Measurements from ENCODE around the gene TECRL.

GRCh38 chr4:64385220-64385619, 24.0 kb downstream of the TECRL start:
- TF ChIP-seq EZH2 (IDR thresholded peaks at IDR 0.05) (no peak), POLR2AphosphoS5 (IDR thresholded peaks at IDR 0.05; ENCODE audit: borderline replicate concordance, low read depth, low read length) (no peak), FOXP2 (optimal IDR thresholded peaks at IDR 0.05; ENCODE audit: control extremely low read depth, extremely low read length, insufficient read depth) (no peak)

Data from SK-N-MC (cell line).